ENCODE results near the gene FGG.

The FGG gene

GRCh38 chr4:154625971-154626370 is 13.5 kb upstream of the FGG start:
- H3K4me3 ChIP-seq (ENCODE audit: low read depth, low read length) = no peak overlapping the region
- TF ChIP-seq CTCF (IDR thresholded peaks at IDR 0.05; ENCODE audit: insufficient read depth, low read length, missing control alignments) = no peak
- POLR2A ChIA-PET = no interaction called here
- DNase-seq (ENCODE audit: low read depth, low spot score) = no peak
- CTCF ChIA-PET = interaction anchor here (1.3 to 18.4 kb wide), 5 partner anchors 11 to 749 kb away, joined by 3 to 353 read pairs (median 34); partner anchors contain the start of genes FGB and PLRG1

GRCh38 chr4:154623995-154624394 is 11.5 kb upstream of the FGG start:
- ChIA-PET POLR2A (no interaction called here), CTCF (interaction anchor here (1.0 to 18.4 kb wide), 6 partner anchors 9 to 73 kb away, joined by 3 to 353 read pairs (median 20); partner anchors contain the start of genes FGB, FGG and PLRG1)
- TF ChIP-seq CTCF (IDR thresholded peaks at IDR 0.05; ENCODE audit: insufficient read depth, low read length, missing control alignments) = no peak

GRCh38 chr4:154623436-154623835 is 11.0 kb upstream of the FGG start:
- no peak overlapping the region for H3K4me3 ChIP-seq (ENCODE audit: low read depth, low read length)
- TF ChIP-seq CTCF (IDR thresholded peaks at IDR 0.05; ENCODE audit: insufficient read depth, low read length, missing control alignments) = no peak
- DNase-seq (ENCODE audit: low read depth, low spot score) = no peak
- ChIA-PET CTCF (interaction anchor here (0.7 to 18.4 kb wide), 7 partner anchors 9 to 72 kb away, joined by 3 to 353 read pairs (median 5); partner anchors contain the start of genes FGB, FGG and PLRG1), POLR2A (no interaction called here)

More at GRCh38 chr4:154623995-154624394, 11.5 kb upstream of the FGG start:
- no peak overlapping the region for H3K4me3 ChIP-seq (ENCODE audit: low read depth, low read length)
- no peak for DNase-seq (ENCODE audit: low read depth, low spot score)

GRCh38 chr4:154622598-154622997 is 10.1 kb upstream of the FGG start:
- peak; percentile 11 for TF ChIP-seq CTCF (IDR thresholded peaks at IDR 0.05; ENCODE audit: insufficient read depth, low read length, missing control alignments)
- POLR2A ChIA-PET = no interaction called here
- H3K4me3 ChIP-seq (ENCODE audit: low read depth, low read length) = no peak overlapping the region
- DNase-seq (ENCODE audit: low read depth, low spot score) = no peak
- CTCF ChIA-PET = interaction anchor here (0.6 to 18.4 kb wide), 6 partner anchors 14 to 71 kb away, joined by 3 to 353 read pairs (median 18); partner anchors contain the start of genes FGB and PLRG1

- POLR2A ChIA-PET = no interaction called here
- DNase-seq (ENCODE audit: low read depth, low spot score) = no peak
- no peak overlapping the region for H3K4me3 ChIP-seq (ENCODE audit: low read depth, low read length)
- CTCF ChIA-PET = interaction anchor here (1.2 to 18.4 kb wide), 5 partner anchors 22 to 69 kb away, joined by 3 to 353 read pairs (median 6); partner anchors contain the start of genes FGB and PLRG1
- TF ChIP-seq CTCF (IDR thresholded peaks at IDR 0.05; ENCODE audit: insufficient read depth, low read length, missing control alignments) = no peak
These were observed 7.7 kb upstream of the FGG start for GRCh38 chr4:154620111-154620510.

- TF ChIP-seq CTCF (IDR thresholded peaks at IDR 0.05; ENCODE audit: insufficient read depth, low read length, missing control alignments) = peak; percentile 62
- ChIA-PET CTCF (interaction anchor here (0.7 to 18.4 kb wide), 23 partner anchors 8 to 833 kb away, joined by 3 to 353 read pairs (median 5); partner anchors contain the start of genes FGB and PLRG1), POLR2A (interaction anchor here (0.6 kb wide), 1 partner anchor 69 kb away, joined by 4 read pairs; the partner anchor contains the start of gene PLRG1)
- DNase-seq (ENCODE audit: low read depth, low spot score) = no peak
- no peak overlapping the region for H3K4me3 ChIP-seq (ENCODE audit: low read depth, low read length)
These were observed 6.4 kb upstream of the FGG start for GRCh38 chr4:154618708-154619315.

Data from AG04449 (cell line).